Measurements from ENCODE around the gene CDC14A.
A peak's percentile ranks its signal among the peaks of the same experiment; 100 is the strongest.
"Not testable (repeated sequence)": the region's sequence is repeated elsewhere in the genome, so short reads cannot be mapped to it uniquely, and the experiment has no call there.

The CDC14A gene

GRCh38 chr1:100360790-100361510, 8.6 kb downstream of the CDC14A start:
- peak overlapping the region; percentile 14 to 31 for H3K4me3 Mint-ChIP-seq
- no peak for DNase-seq
- no peaks in the 10 kb centered on the region for H3K27me3 Mint-ChIP-seq
- H3K27ac Mint-ChIP-seq: peak overlapping the region; percentile 9 to 26
- H3K4me1 Mint-ChIP-seq (ENCODE audit: low read depth in 2 of 2): peaks cover 47 to 61% of the 10 kb centered on the region in 2 donors
- ATAC-seq (replicated peaks): no peak
- no peaks in the 10 kb centered on the region for H3K9me3 Mint-ChIP-seq
- H3K36me3 Mint-ChIP-seq (ENCODE audit: insufficient read depth): peaks cover 69% of the 10 kb centered on the region

DNA sequence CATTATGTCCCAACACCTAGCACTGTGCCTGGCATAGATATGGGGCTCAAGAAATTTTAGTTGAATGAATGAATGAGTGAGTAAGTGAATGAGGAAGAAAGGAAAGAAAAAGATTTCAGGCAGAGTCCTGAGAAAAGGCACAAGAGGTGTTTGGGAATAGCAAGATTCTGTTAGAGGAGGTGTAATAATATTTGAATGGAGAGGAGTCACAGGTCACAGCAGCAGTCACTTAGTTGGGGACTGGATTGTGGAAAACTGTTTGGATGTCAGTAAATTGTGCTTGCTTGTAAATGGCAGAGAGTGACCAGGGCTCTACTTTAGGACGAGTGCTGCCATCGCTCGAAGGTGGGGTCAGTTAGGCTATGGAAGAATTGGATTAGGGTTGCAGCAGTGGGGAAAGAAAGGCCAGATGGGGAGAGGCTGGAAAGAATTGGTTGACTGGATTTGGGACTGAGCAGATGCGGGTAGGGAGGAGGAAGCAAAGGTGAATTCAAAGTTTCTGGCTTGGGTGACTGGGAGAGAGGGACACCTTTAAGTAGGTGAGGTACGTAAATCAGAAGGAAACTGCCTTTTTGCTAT, 9.3 kb downstream of the CDC14A start:
- peaks cover 69% of the 10 kb centered on the region for H3K36me3 Mint-ChIP-seq (ENCODE audit: insufficient read depth)
- peak overlapping the region; percentile 9 to 26 for H3K27ac Mint-ChIP-seq
- H3K4me3 Mint-ChIP-seq: peak overlapping the region; percentile 14 to 31

DNA sequence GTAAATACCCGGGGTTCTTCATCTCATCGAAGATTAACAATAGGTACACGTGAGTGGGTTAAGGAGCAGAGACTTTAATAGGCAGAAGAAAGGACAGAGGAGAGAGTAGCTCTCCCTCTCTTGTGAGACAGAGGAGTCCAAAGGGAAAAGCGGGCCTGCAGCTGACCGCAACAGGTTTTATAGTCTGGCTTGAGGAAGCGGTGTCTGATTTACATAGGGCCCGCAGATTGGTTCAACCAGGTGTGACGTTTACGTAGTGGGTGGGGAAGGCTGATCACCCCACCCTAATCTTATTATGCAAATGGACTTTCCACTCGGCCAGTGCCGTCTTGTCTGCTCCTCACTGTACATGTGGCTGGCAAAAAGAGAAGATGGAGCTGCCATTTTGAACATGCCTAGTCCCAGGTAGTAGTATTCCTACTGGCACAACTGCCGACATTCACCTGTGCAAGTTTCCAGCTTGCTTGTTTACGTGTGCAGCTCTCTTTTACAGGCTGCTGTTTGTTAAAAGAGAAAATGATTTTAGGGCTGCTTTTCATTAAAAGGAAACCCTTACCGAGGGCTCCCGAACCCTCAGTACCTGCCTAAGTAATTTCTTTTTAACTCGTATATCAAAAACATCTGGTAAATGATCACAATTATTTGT, 10.6 kb downstream of the CDC14A start:
- DNase-seq (peak in 2 of 3 experiments; percentile 51 to 52), ATAC-seq (replicated peaks) (peak; percentile 77)
- H3K4me3 Mint-ChIP-seq: peak overlapping the region in 1 of 2 donors; percentile 56
- no peaks in the 10 kb centered on the region for H3K27me3 Mint-ChIP-seq
- peaks cover 43 to 57% of the 10 kb centered on the region in 2 donors for H3K4me1 Mint-ChIP-seq (ENCODE audit: low read depth in 2 of 2)
- peak overlapping the region in 1 of 2 donors; percentile 21 for H3K27ac Mint-ChIP-seq
- peaks cover 71% of the 10 kb centered on the region for H3K36me3 Mint-ChIP-seq (ENCODE audit: insufficient read depth)
- no peaks in the 10 kb centered on the region for H3K9me3 Mint-ChIP-seq

More for the DNA sequence above, 9.3 kb downstream of the CDC14A start:
- DNase-seq (no peak), ATAC-seq (replicated peaks) (no peak)
- Mint-ChIP-seq H3K9me3 (no peaks in the 10 kb centered on the region), H3K27me3 (no peaks in the 10 kb centered on the region), H3K4me1 (ENCODE audit: low read depth in 2 of 2) (peaks cover 46 to 61% of the 10 kb centered on the region in 2 donors)

- H3K4me3 Mint-ChIP-seq: no peak overlapping the region
- no peaks in the 10 kb centered on the region for H3K9me3 Mint-ChIP-seq
- H3K4me1 Mint-ChIP-seq (ENCODE audit: low read depth in 2 of 2): peaks cover 42 to 60% of the 10 kb centered on the region in 2 donors
- H3K36me3 Mint-ChIP-seq (ENCODE audit: insufficient read depth): peaks cover 79% of the 10 kb centered on the region
- H3K27ac Mint-ChIP-seq: peak overlapping the region in 1 of 2 donors; percentile 74
- DNase-seq: no peak
- ATAC-seq (replicated peaks): no peak
- no peaks in the 10 kb centered on the region for H3K27me3 Mint-ChIP-seq
Measured at GRCh38 chr1:100363831-100364230, 11.5 kb downstream of the CDC14A start.

DNA sequence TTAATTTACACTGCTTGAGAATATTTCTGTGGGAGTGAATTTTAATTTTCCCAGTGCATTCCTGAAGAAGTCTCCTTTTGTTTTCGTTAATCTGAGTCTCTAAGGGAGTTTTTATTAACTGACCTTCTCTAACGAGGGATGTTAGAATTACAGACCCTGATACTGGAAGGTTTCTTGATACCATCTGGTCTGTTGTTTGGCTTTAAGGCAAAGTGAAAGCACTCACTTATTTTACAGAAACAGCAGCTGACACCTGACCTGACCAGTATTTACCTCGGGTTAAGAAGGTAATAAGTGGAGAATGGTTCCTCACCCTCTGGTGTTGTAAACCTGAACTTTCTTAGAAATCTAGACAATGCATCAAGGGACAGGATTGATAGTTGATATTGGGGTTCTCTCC, 12.4 kb downstream of the CDC14A start:
- peaks cover 80% of the 10 kb centered on the region for H3K36me3 Mint-ChIP-seq (ENCODE audit: insufficient read depth)

GRCh38 chr1:100366209-100366525, 13.9 kb downstream of the CDC14A start:
- Mint-ChIP-seq H3K4me3 (peak overlapping the region; percentile 2 to 67), H3K36me3 (ENCODE audit: insufficient read depth) (peaks cover 74% of the 10 kb centered on the region), H3K9me3 (no peaks in the 10 kb centered on the region), H3K27me3 (no peaks in the 10 kb centered on the region), H3K27ac (peak overlapping the region in 1 of 2 donors; percentile 82), H3K4me1 (ENCODE audit: low read depth in 2 of 2) (peaks cover 47 to 66% of the 10 kb centered on the region in 2 donors)
- ATAC-seq (replicated peaks) (no peak), DNase-seq (no peak)

More for the DNA sequence above, 12.4 kb downstream of the CDC14A start:
- Mint-ChIP-seq H3K9me3 (no peaks in the 10 kb centered on the region), H3K4me3 (peak overlapping the region; percentile 54 to 67), H3K27ac (peak overlapping the region; percentile 74 to 82), H3K27me3 (no peaks in the 10 kb centered on the region), H3K4me1 (ENCODE audit: low read depth in 2 of 2) (peaks cover 42 to 61% of the 10 kb centered on the region in 2 donors)
- ATAC-seq (replicated peaks) (peak; percentile 21), DNase-seq (no peak)

- not testable (repeated sequence) for ATAC-seq (replicated peaks); H3K27me3 Mint-ChIP-seq; DNase-seq; H3K9me3 Mint-ChIP-seq
- Mint-ChIP-seq H3K4me3 (peak overlapping the region in 1 of 2 donors; percentile 23), H3K4me1 (ENCODE audit: low read depth in 2 of 2) (peaks cover 50 to 71% of the 10 kb centered on the region in 2 donors), H3K27ac (peak overlapping the region; percentile 20 to 55), H3K36me3 (ENCODE audit: insufficient read depth) (peaks cover 72% of the 10 kb centered on the region)
Measured at GRCh38 chr1:100369339-100369738, 17.0 kb downstream of the CDC14A start.

DNA sequence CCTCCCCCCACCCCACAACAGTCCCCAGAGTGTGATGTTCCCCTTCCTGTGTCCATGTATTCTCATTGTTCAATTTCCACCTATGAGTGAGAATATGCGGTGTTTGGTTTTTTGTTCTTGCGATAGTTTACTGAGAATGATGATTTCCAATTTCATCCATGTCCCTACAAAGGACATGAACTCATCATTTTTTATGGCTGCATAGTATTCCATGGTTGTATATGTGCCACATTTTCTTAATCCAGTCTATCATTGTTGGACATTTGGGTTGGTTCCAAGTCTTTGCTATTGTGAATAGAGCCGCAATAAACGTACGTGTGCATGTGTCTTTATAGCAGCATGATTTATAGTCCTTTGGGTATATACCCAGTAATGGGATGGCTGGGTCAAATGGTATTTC, 21.6 kb downstream of the CDC14A start:
- peaks cover 49 to 65% of the 10 kb centered on the region in 2 donors for H3K4me1 Mint-ChIP-seq (ENCODE audit: low read depth in 2 of 2)
- not testable (repeated sequence) for H3K27me3 Mint-ChIP-seq

GRCh38 chr1:100376890-100377289, 24.6 kb downstream of the CDC14A start:
- not testable (repeated sequence) for H3K9me3 Mint-ChIP-seq; ATAC-seq (replicated peaks); H3K27me3 Mint-ChIP-seq; H3K4me3 Mint-ChIP-seq; DNase-seq
- Mint-ChIP-seq H3K4me1 (ENCODE audit: low read depth in 2 of 2) (peaks cover 46 to 65% of the 10 kb centered on the region in 2 donors), H3K27ac (peak overlapping the region; percentile 5 to 8), H3K36me3 (ENCODE audit: insufficient read depth) (peaks cover 62% of the 10 kb centered on the region)

More for the DNA sequence above, 21.6 kb downstream of the CDC14A start:
- not testable (repeated sequence) for H3K27ac Mint-ChIP-seq; ATAC-seq (replicated peaks); H3K9me3 Mint-ChIP-seq; H3K4me3 Mint-ChIP-seq; DNase-seq
- H3K36me3 Mint-ChIP-seq (ENCODE audit: insufficient read depth): peaks cover 63% of the 10 kb centered on the region

DNA sequence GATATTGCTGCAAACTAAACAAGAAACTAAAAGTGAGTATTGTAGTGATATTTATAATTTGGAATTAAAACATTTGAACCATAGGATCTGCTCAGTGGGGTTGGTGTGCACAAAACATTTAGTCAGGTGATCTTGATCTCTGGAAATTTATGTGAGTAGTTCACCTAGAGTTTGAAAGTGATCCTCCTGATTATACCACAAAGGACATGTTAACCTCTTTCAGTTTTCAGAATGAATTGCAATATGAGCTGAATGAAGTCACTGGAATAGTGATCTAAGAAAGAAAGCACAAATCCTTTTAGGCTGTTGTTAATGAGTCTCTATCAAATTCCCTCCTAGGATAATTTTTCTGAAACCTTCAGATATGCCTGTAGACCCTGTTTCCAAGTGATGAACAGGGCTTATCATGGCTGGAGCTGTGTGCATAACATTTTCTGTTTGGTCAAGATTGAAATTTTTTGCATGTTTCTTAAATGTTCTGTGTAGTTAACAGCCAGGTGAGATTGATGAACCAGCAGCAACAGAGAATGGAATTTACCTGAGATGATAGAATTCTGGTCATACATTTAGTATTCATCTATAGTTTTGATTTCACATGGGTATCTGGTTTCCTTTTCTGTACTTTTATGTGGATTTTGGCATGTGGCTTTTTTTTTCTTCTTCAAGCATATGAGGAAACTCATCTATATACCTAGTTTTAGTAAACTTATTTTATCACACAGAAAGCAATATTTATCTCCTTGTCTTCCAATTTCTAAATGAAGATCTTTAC, 25.5 kb downstream of the CDC14A start:
- ATAC-seq (replicated peaks): peak; percentile 33
- Mint-ChIP-seq H3K36me3 (ENCODE audit: insufficient read depth) (peaks cover 59% of the 10 kb centered on the region), H3K4me1 (ENCODE audit: low read depth in 2 of 2) (peaks cover 40 to 62% of the 10 kb centered on the region in 2 donors), H3K27ac (peak overlapping the region in 1 of 2 donors; percentile 85), H3K4me3 (peak overlapping the region in 1 of 2 donors; percentile 8), H3K9me3 (no peaks in the 10 kb centered on the region), H3K27me3 (no peaks in the 10 kb centered on the region)
- no peak for DNase-seq

DNA sequence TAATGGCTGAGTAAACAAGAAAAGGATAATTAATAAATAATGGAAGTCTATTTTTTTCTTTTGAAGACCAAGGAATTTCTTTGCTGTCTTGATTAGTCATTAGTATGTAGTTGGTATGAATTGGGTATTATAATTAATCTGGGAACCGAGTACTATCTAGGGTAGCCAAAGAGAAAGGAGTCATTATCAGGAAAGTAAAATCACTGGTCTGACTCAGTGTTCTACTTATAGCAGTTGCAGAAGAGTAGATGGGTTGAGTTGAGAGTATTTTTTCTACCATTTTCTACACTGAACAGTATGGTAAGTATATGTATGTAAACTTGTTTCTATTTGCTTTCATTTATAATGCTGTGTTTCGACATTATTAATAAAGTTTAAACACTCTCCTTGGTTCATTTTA, 26.6 kb downstream of the CDC14A start:
- Mint-ChIP-seq H3K27ac (peak overlapping the region; percentile 16 to 42), H3K4me1 (ENCODE audit: low read depth in 2 of 2) (peaks cover 36 to 66% of the 10 kb centered on the region in 2 donors), H3K4me3 (no peak overlapping the region), H3K36me3 (ENCODE audit: insufficient read depth) (peaks cover 66% of the 10 kb centered on the region), H3K27me3 (no peaks in the 10 kb centered on the region), H3K9me3 (no peaks in the 10 kb centered on the region)
- ATAC-seq (replicated peaks) (no peak), DNase-seq (no peak)

GRCh38 chr1:100380635-100381034, 28.3 kb downstream of the CDC14A start:
- H3K27me3 Mint-ChIP-seq: no peaks in the 10 kb centered on the region
- H3K27ac Mint-ChIP-seq: peak overlapping the region; percentile 2 to 47
- H3K4me3 Mint-ChIP-seq: no peak overlapping the region
- no peaks in the 10 kb centered on the region for H3K9me3 Mint-ChIP-seq
- peaks cover 68% of the 10 kb centered on the region for H3K36me3 Mint-ChIP-seq (ENCODE audit: insufficient read depth)
- DNase-seq (no peak), ATAC-seq (replicated peaks) (no peak)
- H3K4me1 Mint-ChIP-seq (ENCODE audit: low read depth in 2 of 2): peaks cover 32 to 61% of the 10 kb centered on the region in 2 donors

DNA sequence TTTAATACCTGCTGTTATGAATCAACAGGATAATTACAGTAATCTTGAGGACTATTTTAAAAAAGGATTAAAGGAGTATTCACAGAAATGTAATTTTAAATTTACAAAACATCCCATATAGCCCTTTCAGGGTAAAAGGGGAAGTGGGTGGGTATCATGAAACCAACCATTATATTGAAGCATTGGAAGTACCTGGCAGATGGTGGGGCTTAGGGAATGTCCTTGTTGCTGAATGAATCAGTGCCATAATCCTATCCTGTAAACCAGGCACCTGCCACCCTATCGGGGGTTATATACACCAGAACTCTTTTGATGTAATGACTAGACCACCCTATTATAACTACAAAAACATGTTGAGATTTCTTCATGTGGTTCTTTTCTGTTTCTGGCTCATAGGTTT, 30.4 kb downstream of the CDC14A start:
- peak overlapping the region in 1 of 2 donors; percentile 68 for H3K27ac Mint-ChIP-seq
- ATAC-seq (replicated peaks) (no peak), DNase-seq (no peak)
- no peak overlapping the region for H3K4me3 Mint-ChIP-seq
- peaks cover 33 to 67% of the 10 kb centered on the region in 2 donors for H3K4me1 Mint-ChIP-seq (ENCODE audit: low read depth in 2 of 2)
- H3K9me3 Mint-ChIP-seq: no peaks in the 10 kb centered on the region
- H3K36me3 Mint-ChIP-seq (ENCODE audit: insufficient read depth): peaks cover 67% of the 10 kb centered on the region
- no peaks in the 10 kb centered on the region for H3K27me3 Mint-ChIP-seq
